SK-N-SH treated with all-trans-retinoic acid at 6 μM for 48 hours (cell line): Measurements from ENCODE around the gene TSHZ2.

Experiments
- ATAC-seq: fragments of 200-7000 bp; cut with Tn5 transposase; 3 replicates; pipeline ENCODE4 v1.9.1; 2020; ENCODE audit warnings: mild to moderate bottlenecking, moderate library complexity
- ARNTL ChIP-seq: fragments of 450-650 bp; formaldehyde crosslinking; IDR thresholded peaks from 2 replicates; pipeline ENCODE4 v1.5.0; 2020; ENCODE audit warnings: low read depth, mild to moderate bottlenecking, moderate library complexity, borderline replicate concordance
- BACH2 ChIP-seq: fragments of 250-450 bp; sonication (Bioruptor Pico); IDR thresholded peaks from 2 replicates; pipeline ENCODE4 v1.9.0; 2021; ENCODE audit warnings: mild to moderate bottlenecking, borderline replicate concordance
- CREB5 ChIP-seq: fragments of 250-450 bp; sonication (Bioruptor Pico); IDR thresholded peaks from 2 replicates; pipeline ENCODE4 v1.5.1; 2020; ENCODE audit warnings: low read depth, mild to moderate bottlenecking, moderate library complexity
- CSDC2 ChIP-seq: fragments of 250-450 bp; sonication (Bioruptor Pico); IDR thresholded peaks from 2 replicates; pipeline ENCODE4 v1.5.0; 2020; ENCODE audit warnings: mild to moderate bottlenecking, moderate library complexity
- CSRNP3 ChIP-seq: fragments of 250-450 bp; sonication (Bioruptor Pico); IDR thresholded peaks from 2 replicates; pipeline ENCODE4 v1.5.1; 2021; ENCODE audit warnings: mild to moderate bottlenecking, moderate library complexity
- ESRRG ChIP-seq: fragments of 250-450 bp; sonication (Bioruptor Pico); IDR thresholded peaks from 2 replicates; pipeline ENCODE4 v1.6.1; 2021; ENCODE audit warnings: mild to moderate bottlenecking
- GLIS3 ChIP-seq: fragments of 250-450 bp; sonication (Bioruptor Pico); IDR thresholded peaks from 2 replicates; pipeline ENCODE4 v1.5.0; 2020; ENCODE audit warnings: mild to moderate bottlenecking, moderate library complexity
- ISL1 ChIP-seq: fragments of 250-450 bp; sonication (Bioruptor Pico); IDR thresholded peaks from 2 replicates; pipeline ENCODE4 v2.1.2; 2022; ENCODE audit warnings: mild to moderate bottlenecking, moderate library complexity
- OSR1 ChIP-seq: fragments of 250-450 bp; sonication (Bioruptor Pico); IDR thresholded peaks from 2 replicates; pipeline ENCODE4 v1.8.0; 2022; ENCODE audit warnings: moderate library complexity, mild to moderate bottlenecking, inconsistent platforms
- PATZ1 ChIP-seq: fragments of 250-450 bp; sonication (Bioruptor Pico); IDR thresholded peaks from 2 replicates; pipeline ENCODE4 v1.8.0; 2020; ENCODE audit warnings: mild to moderate bottlenecking, moderate library complexity, borderline replicate concordance
- POU6F1 ChIP-seq: fragments of 250-450 bp; sonication (Bioruptor Pico); IDR thresholded peaks from 2 replicates; pipeline ENCODE4 v1.8.0; 2021; ENCODE audit warnings: low read depth, mild to moderate bottlenecking, moderate library complexity, borderline replicate concordance
- RARB ChIP-seq: fragments of 250-450 bp; sonication (Bioruptor Pico); IDR thresholded peaks from 2 replicates; pipeline ENCODE4 v1.8.0; 2021; ENCODE audit warnings: mild to moderate bottlenecking, moderate library complexity
- SNAI2 ChIP-seq: fragments of 250-450 bp; sonication (Bioruptor Pico); IDR thresholded peaks from 2 replicates; pipeline ENCODE4 v1.5.0; 2020; ENCODE audit warnings: mild to moderate bottlenecking, moderate library complexity
- TCF4 ChIP-seq: fragments of 250-450 bp; sonication (Bioruptor Pico); IDR thresholded peaks from 2 replicates; pipeline ENCODE4 v1.8.0; 2021; ENCODE audit warnings: mild to moderate bottlenecking, moderate library complexity, borderline replicate concordance
- TOX ChIP-seq: fragments of 250-450 bp; sonication (Bioruptor Pico); IDR thresholded peaks from 2 replicates; pipeline ENCODE4 v1.8.0; 2021; ENCODE audit warnings: mild to moderate bottlenecking, moderate library complexity, borderline replicate concordance
- ZC3H10 ChIP-seq: fragments of 250-450 bp; sonication (Bioruptor Pico); IDR thresholded peaks from 2 replicates; pipeline ENCODE4 v1.5.1; 2021; ENCODE audit warnings: mild to moderate bottlenecking, moderate library complexity
- ZFP3 ChIP-seq: fragments of 250-450 bp; sonication (Bioruptor Pico); IDR thresholded peaks from 2 replicates; pipeline ENCODE4 v1.5.0; 2020; ENCODE audit warnings: mild to moderate bottlenecking, moderate library complexity
- ZFP30 ChIP-seq: fragments of 450-650 bp; formaldehyde crosslinking; IDR thresholded peaks from 2 replicates; pipeline ENCODE4 v1.5.0; 2022; ENCODE audit warnings: mild to moderate bottlenecking, moderate library complexity
- ZNF565 ChIP-seq: fragments of 450-650 bp; formaldehyde crosslinking; conservative IDR thresholded peaks from 2 replicates; pipeline ENCODE4 v1.5.0; 2020; ENCODE audit warnings: low read depth, mild to moderate bottlenecking, moderate library complexity
- ZNF70 ChIP-seq: fragments of 450-650 bp; formaldehyde crosslinking; IDR thresholded peaks from 2 replicates; pipeline ENCODE4 v1.5.0; 2020; ENCODE audit warnings: mild to moderate bottlenecking, moderate library complexity
- ZNF8 ChIP-seq: fragments of 450-650 bp; formaldehyde crosslinking; IDR thresholded peaks from 2 replicates; pipeline ENCODE4 v1.5.0; 2020; ENCODE audit warnings: mild to moderate bottlenecking, moderate library complexity

The TSHZ2 gene

GRCh38 chr20:53439046-53439445, 466.9 kb downstream of the TSHZ2 start:
- no peak for TF ChIP-seq OSR1
- TF ChIP-seq ISL1 = no peak
- no peak for TF ChIP-seq RARB
- TF ChIP-seq ZNF8 = no peak
- TF ChIP-seq ZNF565 (CRISPR knock-in tag) = no peak
- TF ChIP-seq POU6F1 = no peak
- TF ChIP-seq GLIS3 (CRISPR knock-in tag) = no peak
- TF ChIP-seq CSRNP3 (CRISPR knock-in tag) = no peak
- no peak for TF ChIP-seq ESRRG (CRISPR knock-in tag)
- TF ChIP-seq CSDC2 = no peak
- no peak for TF ChIP-seq SNAI2 (CRISPR knock-in tag)
- TF ChIP-seq TCF4 = no peak
- no peak for TF ChIP-seq CREB5 (CRISPR knock-in tag)
- TF ChIP-seq, all 23 proteins: peak for 0

GRCh38 chr20:53439616-53440015, 467.5 kb downstream of the TSHZ2 start:
- no peak for TF ChIP-seq TOX
- no peak for TF ChIP-seq CSDC2
- TF ChIP-seq ZNF8 = no peak
- TF ChIP-seq BACH2 (CRISPR knock-in tag) = no peak
- no peak for TF ChIP-seq CSRNP3 (CRISPR knock-in tag)
- TF ChIP-seq ZFP30 (CRISPR knock-in tag) = no peak
- TF ChIP-seq POU6F1 = no peak
- no peak for TF ChIP-seq TCF4
- no peak for TF ChIP-seq ZNF70 (CRISPR knock-in tag)
- ATAC-seq = no peak

More at GRCh38 chr20:53439046-53439445, 466.9 kb downstream of the TSHZ2 start:
- no peak for ATAC-seq

GRCh38 chr20:53444401-53445149, 472.4 kb downstream of the TSHZ2 start:
- no peak for ATAC-seq
- TF ChIP-seq ESRRG (CRISPR knock-in tag) (no peak), ZFP30 (CRISPR knock-in tag) (no peak), ZNF70 (CRISPR knock-in tag) (no peak), BACH2 (CRISPR knock-in tag) (no peak), TCF4 (no peak), ZC3H10 (CRISPR knock-in tag) (no peak), CSDC2 (no peak), ZFP3 (CRISPR knock-in tag) (no peak), OSR1 (no peak), PATZ1 (CRISPR knock-in tag) (no peak), RARB (no peak), ARNTL (CRISPR knock-in tag) (no peak), POU6F1 (no peak)
